Lower leg skin (tissue), 3 donors: ENCODE measurements around the gene POU6F2.

Source experiments
- CTCF ChIP-seq, 3 donors: fragments of 450-650 bp; IDR thresholded peaks; one replicate each; pipeline ENCODE4 v1.5.1; 2016; ENCODE audit warnings: antibody characterized with exemption in 3 of 3, mild to moderate bottlenecking in 3 of 3, moderate library complexity in 2 of 3
- POLR2A ChIP-seq, 2 donors: fragments of 450-650 bp; IDR thresholded peaks; one replicate each; pipeline ENCODE4 v1.6.1; 2016 to 2017; ENCODE audit warnings: antibody characterized with exemption in 2 of 2, mild to moderate bottlenecking in 1 of 2, moderate library complexity in 1 of 2

DNA sequence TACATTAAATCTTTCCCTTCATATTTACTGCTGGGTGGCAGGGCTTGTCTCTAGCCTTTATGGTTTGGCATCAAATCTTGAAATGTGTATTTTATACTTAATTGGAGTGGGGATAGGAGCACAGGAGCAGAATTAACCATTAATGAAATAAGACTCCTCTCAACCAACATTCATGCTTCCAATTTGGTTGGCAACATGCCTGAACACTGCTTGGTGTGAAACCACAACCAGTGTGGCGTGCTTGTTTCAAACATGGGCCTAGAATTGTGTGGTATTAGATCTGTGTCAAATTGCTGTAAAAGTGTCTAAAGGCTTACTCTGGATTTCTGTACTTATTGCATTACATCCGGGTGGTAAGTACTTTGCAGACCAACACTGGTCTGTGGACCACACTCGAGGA, 43.7 kb upstream of the POU6F2 start:
- TF ChIP-seq POLR2A (IDR thresholded peaks at IDR 0.05) (no peak), CTCF (IDR thresholded peaks at IDR 0.05) (no peak)
